HG03064 (cell line): ENCODE data around the gene MCF2L.
"Not testable (repeated sequence)": the region's sequence is repeated elsewhere in the genome, so short reads cannot be mapped to it uniquely, and the experiment has no call there.

Experiments used
- ATAC-seq: cut with Tn5 transposase; IDR thresholded peaks from one replicate; pipeline ENCODE4 v1.9.1; 2021; ENCODE audit warnings: low read depth; ENCODE audit not compliant: unreplicated experiment

The MCF2L gene

GRCh38 chr13:113089693-113090414, 120.8 kb downstream of the MCF2L start:
- ATAC-seq: no peak

GRCh38 chr13:113090415-113090770, 121.4 kb downstream of the MCF2L start:
- ATAC-seq: no peak

- ATAC-seq: no peak
These were observed 121.8 kb downstream of the MCF2L start for GRCh38 chr13:113090806-113091205.

- ATAC-seq: no peak
These were observed 122.3 kb downstream of the MCF2L start for GRCh38 chr13:113091211-113091771.

- no peak for ATAC-seq
These were observed 123.1 kb downstream of the MCF2L start for GRCh38 chr13:113091891-113092775.

- no peak for ATAC-seq
These were observed 124.0 kb downstream of the MCF2L start for GRCh38 chr13:113092776-113093579.

GRCh38 chr13:113093580-113094409, 124.8 kb downstream of the MCF2L start:
- no peak for ATAC-seq

- no peak for ATAC-seq
These were observed 125.4 kb downstream of the MCF2L start for GRCh38 chr13:113094410-113094800.

GRCh38 chr13:113095146-113096051, 126.4 kb downstream of the MCF2L start:
- no peak for ATAC-seq

GRCh38 chr13:113096052-113096744, 127.2 kb downstream of the MCF2L start:
- no peak for ATAC-seq

GRCh38 chr13:113096745-113097305, 127.8 kb downstream of the MCF2L start:
- no peak for ATAC-seq

- no peak for ATAC-seq
These were observed 128.6 kb downstream of the MCF2L start for GRCh38 chr13:113097651-113098050.

- no peak for ATAC-seq
These were observed 129.2 kb downstream of the MCF2L start for GRCh38 chr13:113098162-113098732.

GRCh38 chr13:113099142-113099541, 130.1 kb downstream of the MCF2L start:
- no peak for ATAC-seq

- ATAC-seq: not testable (repeated sequence)
These were observed 133.3 kb downstream of the MCF2L start for GRCh38 chr13:113102302-113102701.

- ATAC-seq: no peak
These were observed 133.7 kb downstream of the MCF2L start for GRCh38 chr13:113102727-113103126.

- ATAC-seq: no peak
These were observed 134.6 kb downstream of the MCF2L start for GRCh38 chr13:113103646-113104045.
